ENCODE results near the gene GLTP.

GRCh38 chr12:109876406-109876805 lies 3.9 kb downstream of the GLTP start:
- no peak for TF ChIP-seq ZFP30 (CRISPR knock-in tag; IDR thresholded peaks at IDR 0.05)
- TF ChIP-seq CSRNP3 (CRISPR knock-in tag; IDR thresholded peaks at IDR 0.05): no peak
- TF ChIP-seq ARNTL (CRISPR knock-in tag; IDR thresholded peaks at IDR 0.05; ENCODE audit: borderline replicate concordance, low read depth): no peak
- no peak for TF ChIP-seq ZNF70 (CRISPR knock-in tag; IDR thresholded peaks at IDR 0.05)
- TF ChIP-seq CREB5 (CRISPR knock-in tag; IDR thresholded peaks at IDR 0.05; ENCODE audit: low read depth): no peak
- TF ChIP-seq ZNF8 (CRISPR knock-in tag; IDR thresholded peaks at IDR 0.05): no peak
- TF ChIP-seq SNAI2 (CRISPR knock-in tag; IDR thresholded peaks at IDR 0.05): no peak
- TF ChIP-seq TCF4 (CRISPR knock-in tag; IDR thresholded peaks at IDR 0.05; ENCODE audit: borderline replicate concordance): no peak
- no peak for TF ChIP-seq ISL1 (CRISPR knock-in tag; IDR thresholded peaks at IDR 0.05)
- no peak for TF ChIP-seq CSDC2 (CRISPR knock-in tag; IDR thresholded peaks at IDR 0.05)
- TF ChIP-seq TSHZ2 (CRISPR knock-in tag; IDR thresholded peaks at IDR 0.05): no peak
- no peak for TF ChIP-seq RARB (CRISPR knock-in tag; IDR thresholded peaks at IDR 0.05)
- TF ChIP-seq ZFP3 (CRISPR knock-in tag; IDR thresholded peaks at IDR 0.05): no peak

Measured in SK-N-SH treated with all-trans-retinoic acid at 6 μM for 48 hours (cell line).